GM21367 (cell line): ENCODE data around the gene NRBF2.
A peak's percentile ranks its signal among the peaks of the same experiment; 100 is the strongest.

Experiments
- ATAC-seq: cut with Tn5 transposase; IDR thresholded peaks from one replicate; pipeline ENCODE4 v1.9.1; 2021; ENCODE audit not compliant: unreplicated experiment

NRBF2 gene

GRCh38 chr10:63157845-63158624, 24.9 kb downstream of the NRBF2 start:
- no peak for ATAC-seq

GRCh38 chr10:63161592-63161991, 28.5 kb downstream of the NRBF2 start:
- ATAC-seq, result no peak

- ATAC-seq, result no peak
These were observed 31.1 kb downstream of the NRBF2 start for GRCh38 chr10:63164166-63164623.

- no peak for ATAC-seq
These were observed 32.1 kb downstream of the NRBF2 start for GRCh38 chr10:63165249-63165648.

GRCh38 chr10:63166742-63167258, 33.7 kb downstream of the NRBF2 start:
- ATAC-seq, result no peak

DNA sequence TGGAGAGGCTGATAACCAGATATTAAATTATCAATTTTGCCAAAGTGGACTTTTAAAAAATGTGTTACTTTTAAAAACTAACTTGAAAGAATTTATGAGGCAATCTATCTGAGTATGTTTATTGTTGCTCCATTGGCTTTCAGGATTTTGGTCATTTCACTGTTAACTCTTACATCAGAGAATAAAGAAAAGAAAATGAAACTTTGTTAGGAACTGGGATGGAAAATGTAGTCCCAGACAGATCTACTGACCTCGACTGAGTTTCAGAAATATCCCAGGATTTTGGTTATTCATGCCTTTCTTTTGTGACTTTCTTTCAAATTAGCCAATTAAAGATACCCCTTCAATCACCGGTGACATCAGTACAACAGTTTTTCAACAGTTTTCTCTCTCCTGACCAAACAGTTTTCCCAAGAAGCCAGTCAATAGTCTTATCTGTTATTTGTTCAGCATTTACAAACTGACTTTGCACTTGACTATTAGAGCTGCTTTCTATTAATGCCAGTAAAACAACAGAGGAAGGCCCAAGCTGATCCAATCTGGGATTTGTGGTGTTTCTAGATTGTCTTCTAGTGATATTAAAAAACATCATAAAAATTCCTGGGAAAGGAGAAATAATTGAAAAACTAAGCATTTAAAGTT, 35.8 kb downstream of the NRBF2 start:
- no peak for ATAC-seq

GRCh38 chr10:63169624-63170023, 36.5 kb downstream of the NRBF2 start:
- ATAC-seq, result no peak

DNA sequence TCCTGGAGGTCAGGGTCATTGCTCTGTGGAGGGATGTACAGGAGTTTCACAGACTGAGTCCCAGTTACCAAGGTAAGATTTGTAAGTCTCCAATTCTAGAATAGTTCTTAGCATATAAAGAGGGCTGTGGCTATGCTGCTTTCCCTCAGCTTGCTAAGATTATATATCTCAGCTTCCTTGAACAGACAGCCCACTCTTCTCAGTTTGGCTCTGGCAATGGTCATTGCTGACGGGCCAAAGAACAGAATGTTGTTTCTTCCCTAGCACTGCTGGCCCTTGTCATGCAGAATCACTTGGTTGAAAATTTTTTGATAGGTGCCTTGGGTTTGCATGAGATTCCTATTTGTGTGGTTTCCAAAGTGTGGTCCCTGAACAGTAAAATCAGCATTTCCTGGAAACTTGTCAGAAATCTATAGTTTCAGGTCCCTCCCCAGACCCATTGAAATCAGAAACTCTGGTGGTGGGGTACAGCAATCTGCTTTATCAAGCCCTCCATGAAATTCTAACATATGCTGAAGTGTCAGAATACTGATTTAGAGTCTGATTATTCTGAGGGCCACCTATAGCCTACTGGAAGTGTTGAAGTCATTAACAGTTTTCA, 38.2 kb downstream of the NRBF2 start:
- ATAC-seq, result no peak

DNA sequence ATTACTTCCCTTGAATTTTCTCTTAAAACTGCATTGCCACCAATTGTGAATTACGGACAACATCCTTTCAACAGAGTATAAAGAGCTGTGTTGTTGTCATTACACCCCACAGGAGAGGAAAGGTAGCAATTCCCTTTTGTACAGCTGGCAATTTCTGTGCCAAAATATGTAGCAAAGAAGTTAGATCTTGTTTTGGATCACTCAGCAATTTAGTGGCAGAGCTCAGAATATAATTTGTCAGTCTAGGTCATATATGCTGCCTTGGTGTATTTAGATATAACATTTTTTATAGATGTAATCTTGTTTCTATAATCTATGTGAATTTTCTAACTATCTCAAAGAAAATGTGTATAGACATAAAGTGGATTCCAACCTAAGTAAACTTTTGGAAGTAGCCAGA, 38.8 kb downstream of the NRBF2 start:
- ATAC-seq, result no peak

DNA sequence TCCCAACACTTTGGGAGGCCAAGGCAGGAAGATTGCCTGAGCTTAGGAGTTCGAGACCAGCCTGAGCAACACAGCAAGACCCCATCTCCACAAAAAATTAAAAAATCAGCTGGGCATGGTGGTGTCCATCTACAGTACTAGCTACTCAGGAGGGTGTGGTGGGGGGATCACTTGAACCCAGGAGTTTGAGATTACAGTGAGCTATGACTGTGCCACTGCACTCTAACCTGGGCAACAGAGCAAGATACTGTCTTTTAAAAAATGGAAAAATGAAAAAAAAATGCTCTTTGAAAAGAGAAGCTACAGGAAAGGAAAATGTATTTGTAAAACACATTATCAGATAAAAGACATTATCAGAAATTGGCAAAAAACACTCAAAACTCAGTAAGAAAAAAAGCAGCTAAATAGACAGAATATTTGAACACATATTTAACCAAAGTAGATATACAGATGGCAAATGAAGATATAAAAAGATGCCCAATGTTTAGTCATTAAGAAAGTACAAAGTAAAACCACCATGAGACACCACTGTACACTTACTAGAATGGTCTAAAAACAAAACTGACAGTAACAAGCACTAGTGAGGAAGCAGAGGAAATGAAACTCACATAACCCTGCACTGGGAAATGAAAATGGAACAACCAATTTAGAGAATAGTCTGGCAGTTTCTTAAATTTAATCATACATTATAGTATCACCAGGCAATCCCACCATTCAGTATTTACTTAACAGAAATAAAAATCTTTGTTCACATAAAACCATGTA, 40.5 kb downstream of the NRBF2 start:
- ATAC-seq, result peak; percentile 98

DNA sequence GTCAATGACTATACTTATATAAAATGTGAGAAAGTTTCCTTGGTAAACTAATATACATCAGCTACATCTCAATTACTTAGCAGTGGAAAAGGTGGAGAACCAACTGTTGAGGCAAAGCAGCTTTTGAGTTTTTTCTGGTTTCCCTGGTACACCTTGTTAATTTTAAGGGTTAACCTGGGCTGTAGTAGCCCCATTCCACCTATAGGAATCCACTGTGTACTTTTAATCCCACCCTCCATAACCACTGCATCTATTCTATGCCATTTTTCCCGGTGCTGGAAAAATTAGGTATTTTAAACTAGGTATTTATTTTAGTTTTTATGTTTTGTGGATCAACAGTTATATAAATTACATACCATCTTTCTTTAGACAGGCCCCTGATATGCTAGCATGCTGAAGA, 42.4 kb downstream of the NRBF2 start:
- ATAC-seq, result no peak

GRCh38 chr10:63192826-63193225, 59.7 kb downstream of the NRBF2 start:
- ATAC-seq, result no peak

DNA sequence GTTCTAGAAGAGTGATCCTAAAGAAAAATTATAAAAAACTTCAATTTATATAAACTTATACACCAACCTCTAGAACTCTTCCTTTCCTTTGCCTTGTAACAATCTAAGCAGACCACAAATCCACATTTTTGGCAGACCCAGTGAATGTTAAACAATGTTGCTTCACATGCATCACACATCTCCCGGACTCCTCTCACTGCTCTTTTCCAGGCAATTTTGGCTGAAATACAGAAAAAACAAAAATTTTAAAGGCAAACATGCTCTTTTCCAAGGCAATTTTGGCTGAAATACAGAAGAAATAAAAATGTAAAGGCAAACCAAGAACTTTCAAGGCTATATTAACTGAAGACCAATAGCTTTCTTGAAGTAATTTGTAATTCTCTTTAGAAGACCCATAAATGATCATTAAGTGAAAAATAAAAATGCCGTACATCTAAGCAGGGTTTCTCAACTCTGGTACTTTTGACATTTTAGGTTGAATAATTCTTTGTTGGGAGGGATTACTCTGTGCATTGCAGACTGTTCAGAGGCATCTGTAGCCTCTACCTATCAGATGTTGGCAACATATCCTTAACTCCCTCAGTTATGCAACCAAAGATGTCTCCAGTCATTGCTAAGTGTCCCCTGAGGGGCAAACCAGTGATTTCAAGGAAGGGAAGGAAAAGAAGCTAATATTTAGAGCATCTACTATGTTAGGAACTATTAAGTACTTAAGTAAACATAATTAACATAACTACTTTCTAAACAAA, 64.4 kb downstream of the NRBF2 start:
- ATAC-seq, result no peak

DNA sequence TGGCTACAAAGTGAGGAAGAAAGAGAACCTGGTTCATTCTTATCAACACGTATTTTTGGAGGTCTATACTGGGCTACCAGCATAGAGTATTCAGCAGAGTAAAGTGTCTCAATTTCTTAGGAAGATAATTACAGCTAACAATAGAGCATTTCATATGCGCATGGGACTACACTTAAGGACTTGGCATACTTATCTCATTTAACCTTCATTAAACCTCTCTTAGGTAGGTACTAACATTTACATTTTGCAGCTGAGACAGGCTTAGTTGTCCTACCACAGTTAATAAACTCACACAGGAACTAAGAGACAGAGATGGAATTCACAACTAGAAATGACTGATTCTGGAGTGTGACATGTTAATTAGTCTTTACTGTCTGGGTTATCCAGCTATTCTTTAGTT, 66.6 kb downstream of the NRBF2 start:
- ATAC-seq, result no peak

GRCh38 chr10:63200431-63200830, 67.3 kb downstream of the NRBF2 start:
- ATAC-seq, result no peak

DNA sequence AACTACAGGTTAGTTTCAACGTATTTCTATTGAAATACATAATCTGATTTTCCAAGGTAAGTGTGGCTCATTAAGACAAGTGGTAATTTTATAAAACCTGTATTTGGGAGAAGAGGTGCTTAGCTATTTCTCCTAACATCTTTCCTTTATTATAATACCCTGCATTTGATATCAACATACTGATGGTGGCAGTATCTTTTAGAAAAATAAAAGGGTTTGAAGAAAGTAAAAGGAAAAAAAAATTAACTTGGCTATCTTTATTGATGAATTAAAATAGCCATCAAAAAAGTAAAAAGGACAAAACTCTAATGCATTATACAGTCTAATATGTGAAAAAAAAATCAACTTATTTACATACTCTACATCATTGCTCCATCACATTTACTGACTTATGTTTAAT, 68.0 kb downstream of the NRBF2 start:
- ATAC-seq, result no peak
